HL-60 (cell line): ENCODE measurements around the gene TTC12.

Experiments
- DNase-seq, 2 experiments: peaks; one replicate each; pipeline ENCODE4 v3.0.0-alpha.2; 2010 to 2020; ENCODE audit warnings: low read depth in 1 of 2, low spot score in 1 of 2
- H3K27ac ChIP-seq: fragments of 250-450 bp; sonication (Bioruptor Pico); replicated peaks from 2 replicates; pipeline ENCODE4 v1.5.1; 2020; ENCODE audit warnings: mild to moderate bottlenecking, moderate library complexity
- H3K27me3 ChIP-seq: fragments of 250-450 bp; sonication (Bioruptor Pico); 2 replicates; pipeline ENCODE4 v1.5.1; 2021; ENCODE audit warnings: mild to moderate bottlenecking, moderate library complexity; ENCODE audit not compliant: insufficient read depth, poor library complexity, severe bottlenecking
- H3K4me3 ChIP-seq: replicated peaks from 2 replicates; pipeline ENCODE4 v1.5.1; 2011; ENCODE audit warnings: mild to moderate bottlenecking, control low read depth, low read length; ENCODE audit not compliant: insufficient read depth
- GABPA ChIP-seq: IDR thresholded peaks from 2 replicates; pipeline ENCODE4 v1.6.1; 2012; ENCODE audit warnings: low read depth
- POLR2AphosphoS5 ChIP-seq: IDR thresholded peaks from 2 replicates; pipeline ENCODE4 v1.6.1; 2012; ENCODE audit warnings: low read depth
- SPI1 ChIP-seq: IDR thresholded peaks from 2 replicates; pipeline ENCODE4 v1.6.1; 2012; ENCODE audit warnings: low read depth, mild to moderate bottlenecking, borderline replicate concordance
- TF ChIP-seq, protein P1 (sequence below): IDR thresholded peaks from one replicate; pipeline ENCODE4 v1.5.1; 2011; ENCODE audit warnings: low read length, control low read depth, inconsistent platforms; ENCODE audit not compliant: insufficient read depth
- TF ChIP-seq, protein P2 (sequence below): IDR thresholded peaks from 2 replicates; pipeline ENCODE4 v1.6.1; 2012; ENCODE audit warnings: low read depth; ENCODE audit not compliant: insufficient replicate concordance

TTC12 gene

DNA sequence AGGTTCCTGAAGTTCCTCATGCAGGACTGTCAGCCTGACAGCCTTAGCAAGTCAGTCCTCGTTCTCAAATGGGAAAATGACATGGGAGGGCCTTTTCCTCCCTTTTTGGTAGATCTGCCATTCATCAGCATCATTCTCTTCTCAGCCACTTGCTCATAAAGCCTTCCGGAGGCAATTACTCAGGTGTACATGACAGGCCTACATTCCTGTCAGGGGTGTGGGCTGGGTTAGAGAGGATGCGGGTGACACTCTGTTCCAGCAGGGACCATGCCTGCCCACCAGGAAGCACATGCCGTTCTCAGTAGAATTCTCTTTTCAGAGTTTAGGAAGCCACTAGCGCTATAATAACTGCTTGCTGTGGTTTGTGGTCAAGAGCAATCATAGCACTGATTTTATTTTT lies 49.0 kb downstream of the TTC12 start:
- DNase-seq, result no peak
- TF ChIP-seq, protein P1, sequence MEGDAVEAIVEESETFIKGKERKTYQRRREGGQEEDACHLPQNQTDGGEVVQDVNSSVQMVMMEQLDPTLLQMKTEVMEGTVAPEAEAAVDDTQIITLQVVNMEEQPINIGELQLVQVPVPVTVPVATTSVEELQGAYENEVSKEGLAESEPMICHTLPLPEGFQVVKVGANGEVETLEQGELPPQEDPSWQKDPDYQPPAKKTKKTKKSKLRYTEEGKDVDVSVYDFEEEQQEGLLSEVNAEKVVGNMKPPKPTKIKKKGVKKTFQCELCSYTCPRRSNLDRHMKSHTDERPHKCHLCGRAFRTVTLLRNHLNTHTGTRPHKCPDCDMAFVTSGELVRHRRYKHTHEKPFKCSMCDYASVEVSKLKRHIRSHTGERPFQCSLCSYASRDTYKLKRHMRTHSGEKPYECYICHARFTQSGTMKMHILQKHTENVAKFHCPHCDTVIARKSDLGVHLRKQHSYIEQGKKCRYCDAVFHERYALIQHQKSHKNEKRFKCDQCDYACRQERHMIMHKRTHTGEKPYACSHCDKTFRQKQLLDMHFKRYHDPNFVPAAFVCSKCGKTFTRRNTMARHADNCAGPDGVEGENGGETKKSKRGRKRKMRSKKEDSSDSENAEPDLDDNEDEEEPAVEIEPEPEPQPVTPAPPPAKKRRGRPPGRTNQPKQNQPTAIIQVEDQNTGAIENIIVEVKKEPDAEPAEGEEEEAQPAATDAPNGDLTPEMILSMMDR, result no peak
- TF ChIP-seq POLR2AphosphoS5, result no peak
- TF ChIP-seq, protein P2, sequence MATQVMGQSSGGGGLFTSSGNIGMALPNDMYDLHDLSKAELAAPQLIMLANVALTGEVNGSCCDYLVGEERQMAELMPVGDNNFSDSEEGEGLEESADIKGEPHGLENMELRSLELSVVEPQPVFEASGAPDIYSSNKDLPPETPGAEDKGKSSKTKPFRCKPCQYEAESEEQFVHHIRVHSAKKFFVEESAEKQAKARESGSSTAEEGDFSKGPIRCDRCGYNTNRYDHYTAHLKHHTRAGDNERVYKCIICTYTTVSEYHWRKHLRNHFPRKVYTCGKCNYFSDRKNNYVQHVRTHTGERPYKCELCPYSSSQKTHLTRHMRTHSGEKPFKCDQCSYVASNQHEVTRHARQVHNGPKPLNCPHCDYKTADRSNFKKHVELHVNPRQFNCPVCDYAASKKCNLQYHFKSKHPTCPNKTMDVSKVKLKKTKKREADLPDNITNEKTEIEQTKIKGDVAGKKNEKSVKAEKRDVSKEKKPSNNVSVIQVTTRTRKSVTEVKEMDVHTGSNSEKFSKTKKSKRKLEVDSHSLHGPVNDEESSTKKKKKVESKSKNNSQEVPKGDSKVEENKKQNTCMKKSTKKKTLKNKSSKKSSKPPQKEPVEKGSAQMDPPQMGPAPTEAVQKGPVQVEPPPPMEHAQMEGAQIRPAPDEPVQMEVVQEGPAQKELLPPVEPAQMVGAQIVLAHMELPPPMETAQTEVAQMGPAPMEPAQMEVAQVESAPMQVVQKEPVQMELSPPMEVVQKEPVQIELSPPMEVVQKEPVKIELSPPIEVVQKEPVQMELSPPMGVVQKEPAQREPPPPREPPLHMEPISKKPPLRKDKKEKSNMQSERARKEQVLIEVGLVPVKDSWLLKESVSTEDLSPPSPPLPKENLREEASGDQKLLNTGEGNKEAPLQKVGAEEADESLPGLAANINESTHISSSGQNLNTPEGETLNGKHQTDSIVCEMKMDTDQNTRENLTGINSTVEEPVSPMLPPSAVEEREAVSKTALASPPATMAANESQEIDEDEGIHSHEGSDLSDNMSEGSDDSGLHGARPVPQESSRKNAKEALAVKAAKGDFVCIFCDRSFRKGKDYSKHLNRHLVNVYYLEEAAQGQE, result no peak
- TF ChIP-seq SPI1, result no peak
- no peaks in the 10 kb centered on the region for H3K27me3 ChIP-seq
- no peak overlapping the region for H3K27ac ChIP-seq
- no peak overlapping the region for H3K4me3 ChIP-seq

DNA sequence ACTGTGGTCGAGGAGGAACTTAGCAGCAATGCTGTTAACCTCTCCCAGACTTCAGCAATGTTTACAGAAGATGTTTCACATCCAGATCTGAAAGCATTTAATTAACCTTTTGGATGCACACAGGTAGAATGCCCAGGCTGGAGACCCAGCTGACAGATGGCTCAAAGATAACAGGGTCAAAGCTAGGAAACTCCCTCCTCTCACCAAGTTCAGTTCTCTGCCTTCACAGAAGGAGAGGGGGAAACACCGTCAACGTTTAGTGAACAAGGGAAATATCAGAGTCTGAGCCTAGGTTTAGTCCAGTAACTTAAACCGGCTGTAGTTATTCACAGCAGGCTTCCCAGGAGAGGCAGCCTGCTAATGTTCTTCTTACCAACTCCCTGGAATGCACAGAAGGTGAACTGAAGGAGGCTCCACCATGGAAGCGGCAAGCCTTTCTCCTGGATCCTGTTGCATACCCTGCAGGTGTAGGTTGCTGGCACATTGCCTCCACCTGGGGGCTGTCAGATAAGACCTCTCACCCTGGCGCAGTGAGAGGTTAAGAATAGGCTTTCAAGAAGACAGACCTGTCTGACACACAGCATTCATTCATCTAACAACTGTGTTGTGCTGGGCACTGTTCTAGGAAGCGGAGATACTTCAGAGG lies 49.7 kb downstream of the TTC12 start:
- TF ChIP-seq SPI1 (no peak), POLR2AphosphoS5 (no peak), GABPA (no peak)
- TF ChIP-seq, protein P1, result no peak
- TF ChIP-seq, protein P2, result no peak
- DNase-seq, result no peak
- Histone ChIP-seq H3K27ac (no peak overlapping the region), H3K4me3 (no peak overlapping the region), H3K27me3 (no peaks in the 10 kb centered on the region)

DNA sequence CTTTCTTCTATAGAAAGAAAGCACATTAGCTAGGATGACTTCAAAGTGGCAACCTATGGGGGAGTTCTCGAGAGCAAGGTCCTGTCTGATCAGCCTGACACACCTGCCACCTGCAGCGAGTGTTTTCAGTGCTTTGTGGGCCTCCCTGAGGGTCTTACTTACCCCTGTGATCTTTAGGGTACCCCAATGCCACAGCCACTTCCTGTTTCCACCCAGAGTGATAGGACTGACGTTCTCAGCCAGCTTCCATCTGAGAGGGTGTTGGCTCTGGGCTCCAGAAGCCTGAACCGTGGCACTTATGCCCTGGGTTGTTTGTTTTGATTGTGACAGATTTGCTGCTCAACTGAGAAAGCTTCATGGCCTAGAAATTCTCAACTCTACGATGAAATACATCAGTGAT lies 51.5 kb downstream of the TTC12 start:
- Histone ChIP-seq H3K27me3 (no peaks in the 10 kb centered on the region), H3K4me3 (no peak overlapping the region), H3K27ac (no peak overlapping the region)
- TF ChIP-seq POLR2AphosphoS5 (no peak), SPI1 (no peak), GABPA (no peak)
- TF ChIP-seq, protein P2, result no peak
- TF ChIP-seq, protein P1, result no peak
- no peak for DNase-seq
